ENCODE measurements around the gene PWP2. TPM values are rescaled to one million over a fixed set of nuclear protein-coding genes. Genes with fewer than 3 reads are reported as not detected.
"Not testable (repeated sequence)": the region's sequence is repeated elsewhere in the genome, so short reads cannot be mapped to it uniquely, and the experiment has no call there.

The PWP2 gene
- total RNA-seq, 2 donors from 2014 or later: 9.1 to 9.6 TPM

DNA sequence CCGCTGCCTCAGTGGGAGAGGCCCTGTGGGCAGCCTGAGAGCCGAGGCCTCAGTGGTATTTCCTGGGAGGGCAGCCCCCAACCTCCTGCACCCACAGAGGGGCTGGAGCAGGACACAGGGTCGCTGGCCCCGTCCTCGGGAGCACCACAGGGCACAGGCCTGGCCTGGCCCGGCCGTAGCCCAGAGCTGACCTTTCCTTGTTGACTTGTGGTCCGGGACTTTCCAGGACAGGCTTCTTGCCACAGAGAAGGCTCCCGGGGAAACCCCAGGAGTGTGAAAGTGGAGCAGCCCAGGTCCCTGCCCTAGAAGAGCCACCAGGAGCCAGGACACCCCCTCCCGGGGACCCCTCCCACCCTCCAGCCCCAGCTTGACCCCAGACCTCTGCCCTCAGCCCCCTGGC is 63.7 kb downstream of the PWP2 start:
- not testable (repeated sequence) for H3K9me3 Mint-ChIP-seq; H3K9me3 ChIP-seq (ENCODE audit: control insufficient read depth, low read length); H3K4me1 Mint-ChIP-seq; H3K4me3 Mint-ChIP-seq; DNase-seq; H3K27ac Mint-ChIP-seq; H3K9ac ChIP-seq (ENCODE audit: extremely low read depth, low read length, poor library complexity, severe bottlenecking); H3K36me3 Mint-ChIP-seq (ENCODE audit: low read depth); H3K27me3 Mint-ChIP-seq (ENCODE audit: insufficient read depth); H3K27me3 ChIP-seq (ENCODE audit: control insufficient read depth, insufficient read depth, low read length, poor library complexity, severe bottlenecking); H3K4me1 ChIP-seq (ENCODE audit: control insufficient read depth, insufficient read depth, low read length); H3K27ac ChIP-seq (ENCODE audit: low read depth, low read length); H3K4me3 ChIP-seq (ENCODE audit: low read length); H3K36me3 ChIP-seq (ENCODE audit: control insufficient read depth, insufficient read depth, low read length)
- WGBS, 2 experiments (ENCODE audit: insufficient coverage in 1 of 2, insufficient read length in 1 of 2): 60% methylated on average over 1 of the region's 10 CpGs; no CpG with 5 or more reads in 1 of the 2 experiments

DNA sequence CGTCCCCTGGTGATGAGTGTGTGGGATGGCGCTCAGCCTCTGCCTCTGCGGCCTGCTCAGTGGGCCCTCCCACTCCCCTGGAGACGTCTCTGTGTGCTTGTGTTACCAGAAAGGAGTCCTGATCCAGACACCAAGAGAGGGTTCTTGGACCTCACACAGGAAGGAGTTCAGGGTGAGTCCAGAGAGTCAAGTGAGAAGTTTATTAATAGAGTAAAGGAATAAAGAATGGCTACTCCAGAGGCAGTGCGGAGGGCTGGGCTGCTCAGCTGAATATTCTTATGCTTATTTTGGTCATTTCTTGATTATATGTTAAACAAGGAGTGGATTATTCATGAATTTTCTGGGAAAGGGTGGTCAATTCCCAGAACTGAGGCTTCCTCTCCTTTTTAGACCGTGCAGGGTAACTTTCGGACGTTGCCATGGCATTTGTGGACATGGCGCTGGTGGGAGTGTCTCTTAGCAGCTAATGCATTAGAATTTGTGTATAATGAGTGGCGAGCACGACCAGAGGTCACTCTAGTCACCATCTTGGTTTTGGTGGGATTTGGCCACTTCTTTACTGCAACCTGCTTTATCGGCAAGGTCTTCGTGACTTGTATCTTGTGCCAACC is 64.9 kb downstream of the PWP2 start:
- not testable (repeated sequence) for H3K27ac ChIP-seq (ENCODE audit: low read depth, low read length); H3K36me3 Mint-ChIP-seq (ENCODE audit: low read depth); H3K4me3 Mint-ChIP-seq; H3K27me3 Mint-ChIP-seq (ENCODE audit: insufficient read depth); DNase-seq; H3K36me3 ChIP-seq (ENCODE audit: control insufficient read depth, insufficient read depth, low read length); H3K4me1 Mint-ChIP-seq; H3K9me3 Mint-ChIP-seq; H3K4me3 ChIP-seq (ENCODE audit: low read length); H3K9me3 ChIP-seq (ENCODE audit: control insufficient read depth, low read length); H3K9ac ChIP-seq (ENCODE audit: extremely low read depth, low read length, poor library complexity, severe bottlenecking); H3K27me3 ChIP-seq (ENCODE audit: control insufficient read depth, insufficient read depth, low read length, poor library complexity, severe bottlenecking); H3K27ac Mint-ChIP-seq; H3K4me1 ChIP-seq (ENCODE audit: control insufficient read depth, insufficient read depth, low read length)
- no CpG with 5 or more reads among the region's 13 CpGs for WGBS, 2 experiments (ENCODE audit: insufficient coverage in 1 of 2, insufficient read length in 1 of 2)

DNA sequence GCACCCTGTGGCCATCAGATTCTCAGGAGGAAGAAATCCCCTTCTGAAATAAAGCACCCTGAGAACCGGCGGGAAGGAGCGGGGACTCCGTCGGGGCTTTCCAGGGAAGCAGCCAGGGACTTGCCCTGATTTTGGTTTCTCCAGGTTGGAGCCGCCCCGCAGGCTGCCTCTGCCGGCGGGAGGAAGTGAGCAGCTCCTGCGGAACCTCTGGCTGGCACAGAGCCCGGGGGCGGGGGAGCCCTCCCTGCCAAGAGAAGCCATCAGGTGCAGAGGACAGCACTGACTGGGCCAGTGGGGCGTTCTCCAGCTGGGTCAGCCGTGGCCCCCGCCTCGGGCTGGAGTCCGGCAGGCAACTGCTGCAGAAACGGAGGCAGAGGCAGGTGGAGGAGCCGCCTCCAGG is 65.5 kb downstream of the PWP2 start:
- not testable (repeated sequence) for H3K36me3 Mint-ChIP-seq (ENCODE audit: low read depth); H3K9me3 Mint-ChIP-seq; H3K9ac ChIP-seq (ENCODE audit: extremely low read depth, low read length, poor library complexity, severe bottlenecking); H3K27ac Mint-ChIP-seq; H3K4me3 ChIP-seq (ENCODE audit: low read length); H3K4me1 Mint-ChIP-seq; H3K27me3 ChIP-seq (ENCODE audit: control insufficient read depth, insufficient read depth, low read length, poor library complexity, severe bottlenecking); H3K36me3 ChIP-seq (ENCODE audit: control insufficient read depth, insufficient read depth, low read length); H3K4me3 Mint-ChIP-seq; DNase-seq; H3K4me1 ChIP-seq (ENCODE audit: control insufficient read depth, insufficient read depth, low read length); H3K27ac ChIP-seq (ENCODE audit: low read depth, low read length); H3K27me3 Mint-ChIP-seq (ENCODE audit: insufficient read depth); H3K9me3 ChIP-seq (ENCODE audit: control insufficient read depth, low read length)
- WGBS, 2 experiments (ENCODE audit: insufficient coverage in 1 of 2, insufficient read length in 1 of 2): no CpG with 5 or more reads among the region's 19 CpGs

DNA sequence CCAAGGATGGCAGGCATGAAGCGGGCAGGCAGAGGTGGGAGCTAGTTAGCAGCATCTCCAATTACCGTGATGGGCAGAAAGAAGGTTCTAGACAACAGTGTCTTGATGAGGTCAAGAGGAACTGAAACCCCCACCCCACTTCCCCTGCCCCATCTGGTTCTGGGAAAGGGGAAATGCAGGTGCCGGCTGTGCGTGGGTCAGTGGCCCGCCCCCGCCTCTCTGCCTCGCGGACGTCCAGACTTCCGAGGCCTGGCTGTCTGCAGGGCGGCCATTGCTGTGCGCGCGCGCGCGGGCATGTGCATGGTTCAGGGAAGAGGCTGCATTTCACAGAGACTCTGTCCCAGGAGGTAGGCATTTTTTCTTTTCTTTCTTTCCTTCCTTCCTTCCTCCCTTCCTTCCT is 68.0 kb downstream of the PWP2 start:
- H3K4me1 Mint-ChIP-seq; H3K4me1 ChIP-seq (ENCODE audit: control insufficient read depth, insufficient read depth, low read length); H3K9ac ChIP-seq (ENCODE audit: extremely low read depth, low read length, poor library complexity, severe bottlenecking); DNase-seq; H3K27ac Mint-ChIP-seq; H3K36me3 Mint-ChIP-seq (ENCODE audit: low read depth); H3K4me3 ChIP-seq (ENCODE audit: low read length); H3K4me3 Mint-ChIP-seq; H3K36me3 ChIP-seq (ENCODE audit: control insufficient read depth, insufficient read depth, low read length); H3K9me3 ChIP-seq (ENCODE audit: control insufficient read depth, low read length); H3K9me3 Mint-ChIP-seq; H3K27me3 Mint-ChIP-seq (ENCODE audit: insufficient read depth); H3K27me3 ChIP-seq (ENCODE audit: control insufficient read depth, insufficient read depth, low read length, poor library complexity, severe bottlenecking); H3K27ac ChIP-seq (ENCODE audit: low read depth, low read length): not testable (repeated sequence)
- WGBS, 2 experiments (ENCODE audit: insufficient coverage in 1 of 2, insufficient read length in 1 of 2): no CpG with 5 or more reads among the region's 17 CpGs

DNA sequence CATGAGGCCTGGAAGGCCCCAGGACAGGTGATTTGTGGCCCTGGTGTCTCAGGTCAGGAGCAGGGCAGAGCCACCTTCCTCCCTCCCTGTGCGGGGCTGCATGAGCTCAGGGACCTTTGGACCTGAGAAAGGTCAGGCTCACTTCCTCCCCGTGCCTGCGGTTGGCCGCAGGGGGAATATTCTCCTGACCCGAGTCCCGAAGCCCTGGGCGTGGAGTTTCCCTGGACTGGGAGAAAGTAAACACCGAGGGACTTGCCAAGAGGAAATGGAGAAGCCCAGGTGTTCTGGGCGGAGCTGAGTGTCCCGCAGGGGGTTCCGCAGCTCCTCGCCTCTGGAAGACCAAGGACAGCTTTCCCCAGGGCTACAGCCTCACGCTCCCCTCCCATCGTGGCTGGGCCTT is 68.9 kb downstream of the PWP2 start:
- H3K27ac ChIP-seq (ENCODE audit: low read depth, low read length); H3K27me3 ChIP-seq (ENCODE audit: control insufficient read depth, insufficient read depth, low read length, poor library complexity, severe bottlenecking); H3K36me3 Mint-ChIP-seq (ENCODE audit: low read depth); H3K36me3 ChIP-seq (ENCODE audit: control insufficient read depth, insufficient read depth, low read length); H3K4me1 ChIP-seq (ENCODE audit: control insufficient read depth, insufficient read depth, low read length); H3K4me3 Mint-ChIP-seq; H3K4me1 Mint-ChIP-seq; H3K9me3 Mint-ChIP-seq; H3K27ac Mint-ChIP-seq; H3K4me3 ChIP-seq (ENCODE audit: low read length); H3K9ac ChIP-seq (ENCODE audit: extremely low read depth, low read length, poor library complexity, severe bottlenecking); H3K27me3 Mint-ChIP-seq (ENCODE audit: insufficient read depth); DNase-seq; H3K9me3 ChIP-seq (ENCODE audit: control insufficient read depth, low read length): not testable (repeated sequence)
- no CpG with 5 or more reads among the region's 14 CpGs for WGBS, 2 experiments (ENCODE audit: insufficient coverage in 1 of 2, insufficient read length in 1 of 2)

Other genes starting within 250 kb of the PWP2 start
- 10 to 100 TPM; 44.0 to 74.4 TPM for gene AGPAT3, start 242.2 kb upstream of the PWP2 start, total RNA-seq
- gene TRAPPC10, start 95.1 kb upstream of the PWP2 start, total RNA-seq: 10 to 100 TPM; 36.8 to 40.1 TPM
- gene GATD3, start 26.3 kb downstream of the PWP2 start, total RNA-seq: 10 to 100 TPM; 16.3 to 22.5 TPM
- gene ICOSLG, start 133.5 kb downstream of the PWP2 start, total RNA-seq: 1 to 10 TPM; 5.3 to 5.8 TPM
- gene DNMT3L, start 154.5 kb downstream of the PWP2 start, total RNA-seq: 1 to 10 TPM in 1 of 2 donors, not detected in 1; 1.3 TPM
- gene AIRE, start 178.5 kb downstream of the PWP2 start, total RNA-seq: 1 to 10 TPM; 1.2 to 2.7 TPM
- 100 to 1,000 TPM; 195 to 198 TPM for gene PFKL, start 192.7 kb downstream of the PWP2 start, total RNA-seq
- 10 to 100 TPM; 33.1 to 35.7 TPM for gene CFAP410, start 232.0 kb downstream of the PWP2 start, total RNA-seq
- gene TRPM2, start 246.2 kb downstream of the PWP2 start, total RNA-seq: 10 to 100 TPM in 1 of 2 donors, 1 to 10 TPM in 1; 1.6 to 12.5 TPM

Measured in endodermal cell (in vitro differentiated cells).